Activated CD8-positive, alpha-beta T cell treated with anti-CD3 and anti-CD28 coated beads for 36 hours (primary cell): ENCODE measurements around the gene PAEP. TPM values are rescaled to one million over a fixed set of nuclear protein-coding genes. Genes with fewer than 3 reads are reported as not detected.

Experiments used
- ATAC-seq: fragments of 200-7000 bp; cut with Tn5 transposase; one replicate; pipeline ENCODE4 v1.10.0; 2021; ENCODE audit warnings: mild to moderate bottlenecking, moderate library complexity
- CTCF ChIA-PET: fragments of 350-600 bp; sonication (Branson Sonifier 250); formaldehyde crosslinking; loops from one replicate; lab custom pipeline; 2021; ENCODE audit warnings: antibody characterized with exemption; lab: Charles Lee
- POLR2A ChIA-PET: fragments of 350-600 bp; sonication (Branson Sonifier 250); formaldehyde crosslinking; loops from one replicate; lab custom pipeline; 2021; ENCODE audit warnings: antibody characterized with exemption; lab: Charles Lee
- DNase-seq: peaks from one replicate; pipeline ENCODE4 v3.0.0-alpha.2; 2020
- H3K27ac Mint-ChIP-seq: one replicate; pipeline ENCODE4 v1.8.0; 2021; ENCODE audit warnings: mild to moderate bottlenecking, mixed read lengths
- H3K27me3 Mint-ChIP-seq: one replicate; pipeline ENCODE4 v1.8.0; 2021; ENCODE audit warnings: mixed read lengths
- H3K36me3 Mint-ChIP-seq: one replicate; pipeline ENCODE4 v1.8.0; 2021; ENCODE audit warnings: low read depth, mixed read lengths
- H3K4me1 Mint-ChIP-seq: one replicate; pipeline ENCODE4 v1.8.0; 2021; ENCODE audit warnings: low read depth, mixed read lengths
- H3K4me3 Mint-ChIP-seq: one replicate; pipeline ENCODE4 v1.8.0; 2021; ENCODE audit warnings: mild to moderate bottlenecking, moderate library complexity, mixed read lengths
- H3K9me3 Mint-ChIP-seq: one replicate; pipeline ENCODE4 v1.8.0; 2021; ENCODE audit warnings: mixed read lengths
- CTCF ChIP-seq: fragments of 200-600 bp; IDR thresholded peaks from one replicate; pipeline ENCODE4 v1.8.0; 2022; ENCODE audit warnings: antibody characterized with exemption, mild to moderate bottlenecking
- intact Hi-C: fragments of 100-400 bp; cut with micrococcal nuclease; formaldehyde crosslinking; loops from one replicate; pipeline ENCODE4 v1.10.0; 2022
- total RNA-seq, 2 experiments: library from RNA; stranded (reverse); gene quantifications; one replicate each; pipeline ENCODE4 v1.2.3, GENCODE V29; 2021

Gene PAEP
- total RNA-seq, 2 experiments from 2014 or later = not detected

GRCh38 chr9:135612981-135613910, 51.7 kb downstream of the PAEP start:
- H3K4me1 Mint-ChIP-seq = no peaks in the 10 kb centered on the region
- no peak for DNase-seq
- H3K27ac Mint-ChIP-seq = no peak overlapping the region
- H3K4me3 Mint-ChIP-seq = no peak overlapping the region
- TF ChIP-seq CTCF = no peak
- ChIA-PET POLR2A (interaction anchor here (0.6 kb wide), 1 partner anchor 1384 kb away, joined by 3 read pairs; no protein-coding TSS in a partner anchor), CTCF (no interaction called here)
- intact Hi-C loops = no loop called here
- no peaks in the 10 kb centered on the region for H3K27me3 Mint-ChIP-seq
- no peak for ATAC-seq
- H3K9me3 Mint-ChIP-seq = no peaks in the 10 kb centered on the region
- H3K36me3 Mint-ChIP-seq = no peaks in the 10 kb centered on the region

- ATAC-seq (no peak), DNase-seq (no peak)
- Mint-ChIP-seq H3K4me3 (no peak overlapping the region), H3K36me3 (no peaks in the 10 kb centered on the region), H3K9me3 (no peaks in the 10 kb centered on the region), H3K27ac (no peak overlapping the region), H3K4me1 (no peaks in the 10 kb centered on the region), H3K27me3 (no peaks in the 10 kb centered on the region)
- intact Hi-C loops = no loop called here
- CTCF ChIA-PET = no interaction called here
- POLR2A ChIA-PET = no interaction called here
- TF ChIP-seq CTCF = no peak
Observed at GRCh38 chr9:135613946-135614805, 52.6 kb downstream of the PAEP start.

- no peak for TF ChIP-seq CTCF
- POLR2A ChIA-PET = no interaction called here
- ATAC-seq (no peak), DNase-seq (no peak)
- Mint-ChIP-seq H3K4me3 (no peak overlapping the region), H3K27ac (no peak overlapping the region), H3K36me3 (no peaks in the 10 kb centered on the region), H3K9me3 (no peaks in the 10 kb centered on the region), H3K27me3 (no peaks in the 10 kb centered on the region), H3K4me1 (no peaks in the 10 kb centered on the region)
- intact Hi-C loops = no loop called here
- CTCF ChIA-PET = no interaction called here
Observed at GRCh38 chr9:135614821-135615665, 53.5 kb downstream of the PAEP start.

GRCh38 chr9:135615666-135616618, 54.4 kb downstream of the PAEP start:
- intact Hi-C loops = no loop called here
- ChIA-PET CTCF (no interaction called here), POLR2A (no interaction called here)
- Mint-ChIP-seq H3K9me3 (no peaks in the 10 kb centered on the region), H3K4me3 (no peak overlapping the region), H3K27me3 (no peaks in the 10 kb centered on the region), H3K27ac (no peak overlapping the region), H3K4me1 (no peaks in the 10 kb centered on the region), H3K36me3 (no peaks in the 10 kb centered on the region)
- DNase-seq (no peak), ATAC-seq (no peak)
- TF ChIP-seq CTCF = no peak

Other genes with a start within 250 kb of the PAEP start
- under 1 TPM; 0.54 to 0.58 TPM for gene PPP1R26, start 82.0 kb upstream of the PAEP start, total RNA-seq
- gene MRPS2, start 61.1 kb upstream of the PAEP start, total RNA-seq = 10 to 100 TPM; 56.4 to 57.4 TPM
- not detected for gene LCN1, start 40.3 kb upstream of the PAEP start, total RNA-seq
- gene OBP2A, start 15.6 kb upstream of the PAEP start, total RNA-seq = not detected
- not detected for gene GLT6D1, start 77.8 kb downstream of the PAEP start, total RNA-seq
- gene LCN9, start 101.6 kb downstream of the PAEP start, total RNA-seq = not detected
- gene SOHLH1, start 137.7 kb downstream of the PAEP start, total RNA-seq = not detected
- gene KCNT1, start 140.4 kb downstream of the PAEP start, total RNA-seq = not detected